GM19238 (cell line): ENCODE measurements around the gene FNDC11.
A peak's percentile ranks its signal among the peaks of the same experiment; 100 is the strongest.
"Not testable (repeated sequence)": the region's sequence is repeated elsewhere in the genome, so short reads cannot be mapped to it uniquely, and the experiment has no call there.

ENCODE experiments used
- DNase-seq: peaks from one replicate; pipeline ENCODE4 v3.0.0; 2011; ENCODE audit warnings: low spot score; ENCODE audit not compliant: insufficient read length

The FNDC11 gene, protein sequence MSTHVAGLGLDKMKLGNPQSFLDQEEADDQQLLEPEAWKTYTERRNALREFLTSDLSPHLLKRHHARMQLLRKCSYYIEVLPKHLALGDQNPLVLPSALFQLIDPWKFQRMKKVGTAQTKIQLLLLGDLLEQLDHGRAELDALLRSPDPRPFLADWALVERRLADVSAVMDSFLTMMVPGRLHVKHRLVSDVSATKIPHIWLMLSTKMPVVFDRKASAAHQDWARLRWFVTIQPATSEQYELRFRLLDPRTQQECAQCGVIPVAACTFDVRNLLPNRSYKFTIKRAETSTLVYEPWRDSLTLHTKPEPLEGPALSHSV

DNA sequence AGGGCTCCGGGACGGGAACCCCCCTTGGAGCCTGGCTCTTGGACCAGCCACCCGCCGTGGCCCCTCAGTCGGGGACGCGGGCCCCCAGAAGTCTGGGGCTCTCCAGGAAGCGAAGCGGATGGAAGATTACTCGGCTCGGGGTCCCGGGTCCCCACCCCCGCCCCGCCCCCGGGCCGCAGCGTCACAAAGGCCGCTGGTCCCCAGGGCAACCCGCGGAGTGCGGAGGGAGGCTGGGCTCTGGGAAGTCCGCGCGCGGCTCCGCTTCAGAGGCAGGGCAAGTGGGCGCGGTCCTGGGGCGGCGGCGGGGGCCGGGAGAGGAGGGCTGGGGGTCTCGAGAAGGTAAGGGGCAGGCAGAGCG, at the start of gene FNDC11:
Gene FNDC11, plus strand, starts transcription at position 227 of the 358 bp plus-strand sequence. CDS start 1,505 bp downstream, outside the sequence.
- no peak for DNase-seq

DNA sequence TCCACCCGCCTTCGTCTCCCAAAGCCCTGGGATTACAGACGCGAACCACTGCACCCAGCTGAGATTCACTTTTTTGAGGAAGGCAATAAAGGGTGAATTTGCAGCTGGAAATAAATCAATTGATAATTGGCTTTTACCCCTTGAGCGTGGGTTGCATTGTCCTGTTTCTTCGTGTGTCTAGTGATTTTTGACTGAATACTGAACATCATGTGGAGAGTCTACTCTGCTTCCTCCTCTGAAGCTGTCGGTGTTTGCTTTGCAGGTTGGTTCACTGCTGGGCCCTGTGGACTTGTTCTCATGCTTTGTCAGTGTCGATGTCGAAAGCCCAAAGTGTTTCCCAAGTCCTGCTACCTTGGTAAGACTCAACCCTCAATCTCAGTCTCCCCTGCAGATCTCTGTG, 49.3 kb upstream of the FNDC11 start:
- no peak for DNase-seq

DNA sequence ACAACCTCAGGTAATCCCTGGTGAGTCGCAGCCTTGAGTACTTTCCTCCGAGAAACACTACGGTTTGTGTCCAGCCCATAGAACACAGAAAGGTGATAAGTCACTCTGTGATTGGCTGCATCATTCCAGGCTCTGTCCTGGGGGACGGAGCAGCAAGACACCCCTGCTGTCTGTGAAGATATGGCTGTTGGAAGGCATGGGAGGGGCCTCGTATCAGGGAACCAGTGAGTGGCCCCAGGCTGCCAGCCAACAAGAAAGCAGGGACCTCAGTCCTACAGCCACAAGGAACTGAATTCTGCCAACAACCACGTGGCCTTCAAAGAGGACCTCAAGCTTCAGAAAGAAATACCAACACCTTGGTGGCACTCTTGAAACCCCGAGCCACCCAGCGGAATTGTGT, 48.7 kb upstream of the FNDC11 start:
- DNase-seq: no peak

DNA sequence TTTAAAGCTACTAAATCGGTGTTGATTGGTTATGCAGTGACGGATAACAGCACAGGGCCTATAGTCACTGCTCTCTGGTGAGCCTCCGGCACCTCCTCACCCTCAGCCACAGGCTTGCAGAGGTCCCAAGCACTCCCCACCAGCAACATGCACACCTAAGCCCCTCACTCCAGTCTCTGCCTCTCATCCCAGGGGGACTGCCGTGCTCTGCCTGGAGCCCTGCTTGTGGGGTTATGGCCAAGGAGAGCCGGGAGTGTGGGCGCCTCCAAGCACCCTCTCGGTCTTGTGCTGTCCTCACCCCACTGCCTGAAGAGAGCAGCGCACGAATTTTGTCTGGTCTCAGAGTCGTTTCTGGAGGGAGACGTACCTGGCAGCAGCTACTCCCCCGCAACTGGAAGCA, 48.2 kb upstream of the FNDC11 start:
- no peak for DNase-seq

DNA sequence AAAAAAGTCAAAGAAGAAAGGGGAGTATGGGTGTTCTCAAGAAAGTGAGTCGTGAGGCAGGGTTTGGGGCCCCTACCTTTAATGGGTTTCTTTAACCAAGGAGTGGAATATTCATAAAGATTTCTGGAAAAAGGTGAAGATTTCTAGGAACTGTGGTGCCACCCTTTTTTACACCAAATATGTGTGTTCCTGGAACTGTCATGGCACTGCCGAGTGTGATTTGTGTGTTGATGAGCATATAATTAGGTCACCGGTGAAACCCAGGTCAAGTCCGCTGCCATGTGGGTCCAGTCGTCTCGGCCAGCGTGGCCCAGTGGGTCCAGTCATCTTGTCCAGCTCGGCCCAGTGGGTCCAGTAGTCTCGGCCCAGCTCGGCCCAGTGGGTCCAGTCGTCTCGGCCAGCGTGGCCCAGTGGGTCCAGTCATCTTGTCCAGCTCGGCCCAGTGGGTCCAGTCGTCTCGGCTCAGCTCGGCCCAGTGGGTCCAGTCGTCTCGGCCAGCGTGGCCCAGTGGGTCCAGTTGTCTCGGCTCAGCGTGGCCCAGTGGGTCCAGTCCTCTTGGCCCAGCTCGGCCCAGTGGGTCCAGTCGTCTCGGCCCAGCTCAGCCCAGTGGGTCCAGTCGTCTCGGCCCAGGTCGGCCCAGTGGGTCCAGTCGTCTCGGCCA, 46.7 kb upstream of the FNDC11 start:
- DNase-seq: no peak

DNA sequence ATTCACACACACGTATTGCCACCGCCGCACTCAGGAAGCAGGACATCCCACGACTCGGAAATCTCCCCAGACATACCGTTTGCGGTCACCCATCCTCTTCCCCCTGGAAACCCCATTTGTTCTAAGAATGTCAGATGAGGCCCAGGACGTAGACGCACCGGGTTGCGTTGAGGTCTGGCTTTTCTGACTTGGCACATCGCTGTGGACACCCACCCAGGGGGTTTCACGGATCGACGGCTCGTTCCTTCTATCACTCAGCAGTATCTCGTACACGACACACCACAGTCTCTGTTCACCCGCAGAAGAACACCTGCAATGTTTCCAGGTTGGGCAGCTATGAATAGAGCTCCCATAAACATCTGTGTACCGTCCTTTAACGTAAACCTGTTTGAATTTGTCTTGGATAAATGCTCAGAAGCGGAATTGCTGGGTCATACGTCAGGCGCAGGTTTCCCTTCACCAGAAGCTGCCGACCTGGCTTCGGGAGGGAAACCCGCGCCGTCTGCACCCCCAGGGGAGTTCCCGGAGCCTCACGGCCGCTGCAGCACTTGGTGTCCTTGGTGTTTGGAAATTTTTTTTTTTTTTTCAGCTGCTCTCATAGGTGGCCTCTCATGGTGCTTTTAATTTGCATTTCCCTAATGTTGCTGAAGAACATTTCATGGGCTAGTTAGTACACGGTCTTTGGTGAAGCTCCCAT, 45.7 kb upstream of the FNDC11 start:
- DNase-seq: no peak

DNA sequence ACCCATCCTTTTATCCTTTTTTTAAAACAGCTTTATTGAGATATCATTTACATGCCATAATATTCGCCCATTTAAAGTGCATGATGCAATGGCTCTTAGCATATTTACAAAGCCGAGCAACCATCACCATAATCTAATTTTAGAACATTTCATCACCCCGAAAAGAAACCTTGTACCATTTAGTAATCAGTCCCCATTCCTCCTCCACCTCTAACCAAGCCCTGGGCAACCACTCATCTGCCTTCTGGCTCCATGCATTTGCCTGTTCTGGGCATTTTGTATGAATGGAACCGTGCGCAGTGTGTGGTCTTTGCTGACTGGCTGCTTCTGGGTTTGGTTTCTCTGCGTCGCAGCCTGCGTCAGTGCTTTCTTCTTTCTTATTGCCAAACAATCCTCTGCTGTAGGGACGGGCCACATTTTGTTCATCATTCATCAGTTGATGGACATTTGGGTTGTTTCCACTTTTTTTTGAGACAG, 44.8 kb upstream of the FNDC11 start:
- DNase-seq: no peak

DNA sequence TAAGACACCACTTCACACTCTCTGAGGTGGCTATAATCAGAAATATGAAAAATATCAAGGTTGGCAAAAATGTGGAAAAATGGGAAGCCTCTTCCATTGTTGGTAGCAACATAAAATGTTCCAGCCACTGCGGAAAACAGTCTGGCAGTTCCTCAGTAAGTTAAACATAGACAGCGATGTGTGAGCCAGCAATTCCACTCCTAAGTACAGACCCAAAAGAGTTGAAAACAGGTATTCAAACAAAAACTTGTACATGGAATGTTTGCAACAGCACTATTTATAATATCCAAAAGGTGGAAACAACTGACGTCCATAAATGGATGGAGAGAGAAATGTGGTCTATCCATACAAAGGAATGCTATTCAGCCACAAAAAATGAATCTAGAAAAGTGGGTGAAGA, 40.8 kb upstream of the FNDC11 start:
- DNase-seq: no peak

DNA sequence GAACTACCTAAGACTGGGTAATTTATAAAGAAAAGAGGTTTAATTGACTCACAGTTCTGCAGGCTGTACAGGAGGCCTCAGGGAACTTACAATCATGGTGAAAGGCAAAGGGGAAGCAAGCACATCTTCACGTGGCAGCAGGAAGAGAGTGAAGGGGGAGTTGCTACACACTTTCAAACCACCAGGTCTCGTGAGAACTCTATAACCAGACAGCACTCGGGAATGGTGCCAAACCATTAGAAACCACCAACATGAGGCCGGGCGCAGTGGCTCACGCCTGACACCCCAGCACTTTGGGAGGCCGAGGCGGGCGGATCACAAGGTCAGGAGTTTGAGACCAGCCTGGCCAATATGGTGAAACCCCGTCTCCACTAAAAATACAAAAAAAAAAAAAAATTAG, 39.4 kb upstream of the FNDC11 start:
- DNase-seq: not testable (repeated sequence)

DNA sequence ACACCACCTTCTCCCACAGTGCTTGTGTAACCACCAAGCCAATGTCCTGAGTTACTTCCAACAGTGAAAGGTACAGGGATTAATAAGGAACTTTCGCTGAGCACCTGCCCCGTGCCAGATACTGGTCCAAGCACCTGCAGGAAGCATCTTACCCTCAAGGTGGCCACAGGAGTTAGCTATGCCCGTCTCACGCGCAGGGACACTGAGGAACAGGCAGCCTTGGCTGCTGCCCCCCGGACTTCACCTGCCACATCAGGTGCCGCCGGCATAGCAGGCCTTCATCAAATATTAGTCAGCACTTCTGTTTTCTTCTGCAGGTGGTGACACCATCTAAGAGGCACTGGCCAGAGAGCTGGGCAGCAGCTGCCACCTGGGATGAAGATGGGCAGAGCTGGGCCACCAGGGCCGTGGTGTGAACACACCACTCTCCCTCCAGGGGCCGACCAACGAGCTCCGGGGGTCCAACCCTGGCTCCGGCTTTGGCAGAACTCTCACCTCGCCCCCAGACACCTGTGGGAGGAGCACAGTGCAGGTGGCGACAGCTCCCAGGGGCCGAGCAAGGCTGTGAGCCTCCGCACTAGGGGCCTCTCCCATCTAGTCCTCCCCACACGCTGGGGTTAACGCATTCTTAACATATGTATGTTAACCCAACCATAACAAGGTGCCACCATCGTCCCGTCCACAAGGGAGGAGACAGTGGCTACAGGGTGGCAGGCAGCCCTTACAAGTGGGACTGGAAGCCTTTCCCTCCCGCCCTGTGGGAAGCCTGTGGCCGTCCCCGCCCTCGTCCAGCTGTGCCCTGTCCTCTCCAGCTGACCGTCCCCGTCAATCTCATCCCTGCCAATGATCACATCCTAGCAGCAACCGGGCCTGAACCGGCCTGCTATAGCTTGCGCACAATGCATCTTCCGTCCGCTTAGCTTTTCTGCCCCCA, 36.3 kb upstream of the FNDC11 start:
- DNase-seq: no peak

DNA sequence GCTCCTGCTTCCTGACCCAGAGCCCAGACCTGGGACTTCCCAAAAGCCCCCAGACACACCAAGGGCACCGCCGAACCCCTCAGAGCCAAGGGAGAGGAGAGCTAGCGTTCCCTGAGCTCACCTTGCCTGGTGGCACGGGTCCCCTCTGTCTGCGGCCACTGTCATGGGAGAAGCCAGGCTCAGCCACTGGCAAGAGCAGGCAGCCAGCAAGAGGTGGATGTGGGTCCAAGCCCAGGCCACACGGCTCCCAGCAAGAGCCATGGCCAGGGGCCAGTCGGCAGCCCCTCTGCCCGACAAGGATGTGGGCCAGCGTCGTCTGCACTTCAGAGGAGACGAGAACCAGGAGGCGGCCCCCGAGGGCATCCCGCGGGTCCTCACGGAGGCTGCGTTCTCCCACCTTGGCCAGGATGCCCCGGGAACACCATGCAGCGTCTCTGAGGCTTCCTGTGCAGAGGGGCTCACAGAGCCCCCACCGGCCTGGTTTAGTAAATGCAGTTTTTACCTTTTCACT, 35.6 kb upstream of the FNDC11 start:
- no peak for DNase-seq

DNA sequence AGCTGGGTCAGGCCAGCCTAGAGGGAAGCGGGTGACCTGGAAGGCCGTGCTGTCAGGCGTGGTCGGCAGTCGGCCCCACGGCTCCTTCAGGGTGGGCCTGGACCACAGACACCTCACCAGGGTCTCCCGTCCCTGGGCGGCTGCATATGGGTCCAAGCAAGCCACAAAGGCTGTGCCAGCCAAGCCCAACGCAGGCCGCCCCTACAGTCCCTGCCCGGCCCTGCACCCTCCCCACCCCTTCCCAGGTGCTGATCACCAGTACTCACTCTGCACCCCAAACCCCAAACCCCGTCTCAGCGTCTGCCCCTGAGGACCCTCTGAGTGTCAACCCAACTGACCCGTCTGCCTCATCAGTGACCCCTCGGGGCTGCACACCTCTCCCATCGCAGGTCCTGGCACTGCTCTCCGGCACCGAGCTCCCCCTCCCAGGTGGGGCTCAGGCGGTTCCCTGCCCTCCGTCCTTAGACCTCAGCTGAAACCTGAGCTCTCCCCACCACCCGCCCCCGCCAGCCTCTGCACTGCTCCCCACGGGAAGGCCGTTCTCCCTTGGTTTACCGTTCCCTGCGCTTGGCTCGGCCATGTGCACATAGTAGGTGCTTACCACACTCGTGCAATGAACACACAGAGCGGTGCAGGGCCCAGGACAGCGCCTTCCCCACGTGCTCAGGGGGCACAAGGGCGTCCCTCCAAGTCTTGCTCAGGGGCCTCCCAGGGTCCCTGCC, 34.9 kb upstream of the FNDC11 start:
- DNase-seq: no peak

DNA sequence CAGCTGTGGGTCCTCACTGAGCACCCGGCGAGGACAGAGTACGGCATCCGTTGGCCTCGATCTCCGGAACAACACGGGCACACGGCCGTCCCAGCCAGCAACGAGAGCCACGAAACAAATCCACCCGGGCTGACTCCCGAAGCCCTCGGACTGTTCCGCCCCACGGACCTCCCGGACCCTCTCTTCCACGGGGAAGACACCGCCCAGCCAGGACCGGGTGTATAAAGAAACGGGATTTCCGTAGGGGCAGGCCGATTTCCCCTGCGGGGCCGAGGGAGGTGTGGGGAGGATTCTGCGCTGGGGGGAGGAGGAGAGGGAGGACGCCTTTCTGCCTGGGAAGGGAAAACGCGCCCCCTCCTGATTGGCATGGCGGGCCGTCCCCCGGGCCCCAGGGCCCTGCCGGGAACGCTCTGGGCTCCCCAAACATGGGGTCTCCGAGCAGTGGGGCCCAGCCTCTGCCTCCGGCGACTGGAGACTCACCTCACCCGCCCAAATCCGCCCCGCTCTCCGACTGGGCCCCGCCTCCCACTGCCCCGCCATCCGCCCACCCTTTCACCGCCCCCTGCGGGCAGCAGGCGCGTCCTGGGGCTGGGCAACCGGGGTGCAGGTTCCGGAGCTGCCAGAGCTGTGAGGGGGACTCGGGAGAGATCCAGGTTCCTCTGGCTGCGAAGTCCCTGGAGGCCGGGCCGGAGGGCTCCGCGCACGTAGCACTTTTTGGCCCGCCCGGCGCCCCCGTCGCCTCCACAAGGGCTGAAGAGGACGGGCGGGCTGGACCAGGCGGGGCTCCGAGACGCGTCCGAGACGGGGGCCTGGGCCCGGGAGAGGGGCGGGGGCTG, 34.1 kb upstream of the FNDC11 start:
- peak; percentile 70 for DNase-seq

DNA sequence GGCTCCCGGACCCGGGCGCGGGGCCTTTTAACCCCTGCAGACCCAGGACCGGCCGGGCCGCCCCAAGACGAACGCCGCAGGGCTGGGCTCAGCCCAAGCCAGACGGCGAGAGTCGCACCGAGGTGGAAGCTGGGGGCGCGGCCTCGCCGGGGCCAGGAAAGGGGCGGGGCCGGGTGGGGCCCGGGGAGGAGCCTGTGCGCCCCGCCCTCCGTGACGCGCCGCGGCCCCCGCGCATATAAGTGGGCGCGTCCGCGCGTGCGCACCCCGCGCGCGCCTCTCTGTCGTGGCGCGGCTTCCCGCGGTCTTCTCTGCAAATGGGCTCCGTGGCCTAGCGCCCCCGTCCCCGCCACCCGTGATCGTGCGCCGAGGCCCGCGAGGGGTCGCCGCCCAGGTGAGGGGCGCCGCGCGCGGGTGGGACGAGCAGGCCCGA, 33.4 kb upstream of the FNDC11 start, which contains the start of gene PPDPF:
Gene PPDPF, plus strand, starts transcription at position 262 of the 430 bp plus-strand sequence. CDS start 544 bp downstream, outside the sequence.
- peak; percentile 96 for DNase-seq

DNA sequence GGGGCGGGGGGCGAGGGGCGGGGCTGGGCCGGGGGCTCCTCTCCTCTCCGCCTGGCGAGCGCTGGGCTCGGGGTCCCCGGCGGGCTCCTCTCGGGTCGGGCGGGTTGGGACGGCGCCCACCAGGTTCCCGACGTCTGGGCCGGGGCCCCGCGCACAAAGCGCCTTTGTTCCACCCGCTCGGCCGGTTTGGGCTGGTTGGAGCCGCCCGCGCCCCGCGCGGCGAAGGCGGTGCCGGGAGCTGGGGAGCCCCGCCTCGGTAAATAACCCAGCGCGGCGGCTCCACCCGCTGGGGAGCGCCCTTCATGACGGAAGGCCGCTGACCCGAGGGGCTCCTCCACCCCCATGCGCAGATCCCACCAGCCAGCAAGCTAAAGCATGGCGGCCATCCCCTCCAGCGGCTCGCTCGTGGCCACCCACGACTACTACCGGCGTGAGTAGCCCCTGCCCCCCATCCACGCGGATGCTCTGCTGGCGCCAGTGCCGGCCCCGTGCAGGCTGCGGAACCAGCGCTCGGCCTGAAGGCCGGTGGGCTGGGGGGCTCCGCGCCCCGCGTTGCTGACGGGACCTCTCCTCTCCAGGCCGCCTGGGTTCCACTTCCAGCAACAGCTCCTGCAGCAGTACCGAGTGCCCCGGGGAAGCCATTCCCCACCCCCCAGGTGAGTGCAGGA, 32.9 kb upstream of the FNDC11 start:
- peak; percentile 92 for DNase-seq

DNA sequence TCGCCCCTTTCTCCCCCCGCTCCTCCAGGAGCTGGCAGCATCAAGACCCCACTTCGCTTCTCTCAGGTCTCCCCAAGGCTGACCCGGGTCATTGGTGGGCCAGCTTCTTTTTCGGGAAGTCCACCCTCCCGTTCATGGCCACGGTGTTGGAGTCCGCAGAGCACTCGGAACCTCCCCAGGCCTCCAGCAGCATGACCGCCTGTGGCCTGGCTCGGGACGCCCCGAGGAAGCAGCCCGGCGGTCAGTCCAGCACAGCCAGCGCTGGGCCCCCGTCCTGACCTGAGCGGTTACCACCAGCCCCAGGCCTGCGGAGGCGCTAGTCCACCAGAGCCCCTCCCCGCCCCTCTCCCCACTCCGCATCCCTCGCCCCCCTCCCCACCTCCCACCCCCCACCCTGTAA, 32.4 kb upstream of the FNDC11 start:
- DNase-seq: no peak

DNA sequence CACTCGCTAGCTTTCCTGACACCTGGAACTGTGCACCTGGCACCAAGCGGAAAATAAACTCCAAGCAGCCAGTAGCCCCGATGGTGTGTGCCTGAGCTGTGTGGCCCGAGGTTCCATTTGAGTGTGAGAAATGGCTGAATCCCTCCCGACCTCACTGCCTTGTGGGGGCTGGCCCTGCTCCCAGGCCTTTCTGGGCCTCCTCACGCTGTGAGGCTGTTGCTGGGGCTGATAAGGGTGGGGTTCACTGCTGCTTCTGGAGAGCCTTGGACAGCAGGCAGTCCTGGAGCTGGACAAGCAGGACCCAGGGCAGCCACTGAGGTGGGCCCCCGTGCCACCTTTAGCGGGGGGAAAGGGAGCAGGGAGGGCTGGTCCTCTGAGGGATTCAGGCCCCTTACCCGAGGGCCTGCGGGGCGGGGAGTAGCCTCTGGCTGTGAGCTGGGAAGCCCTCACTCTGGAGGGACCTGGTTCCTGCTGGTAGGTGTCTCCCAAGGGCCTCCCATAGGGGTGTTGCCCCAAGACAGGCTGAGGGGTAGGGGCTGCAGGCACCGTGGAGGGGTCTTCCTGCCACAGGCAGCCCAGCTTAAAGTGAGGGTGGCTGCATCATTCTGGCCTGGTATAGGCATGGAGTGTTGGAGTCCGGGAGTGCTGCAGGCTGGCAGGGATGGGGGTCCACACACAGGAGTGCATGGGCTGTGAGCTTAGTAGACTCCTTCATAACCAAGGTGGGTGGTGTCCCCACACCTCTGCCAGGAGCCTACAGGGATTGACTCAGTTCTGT, 31.7 kb upstream of the FNDC11 start:
- no peak for DNase-seq

DNA sequence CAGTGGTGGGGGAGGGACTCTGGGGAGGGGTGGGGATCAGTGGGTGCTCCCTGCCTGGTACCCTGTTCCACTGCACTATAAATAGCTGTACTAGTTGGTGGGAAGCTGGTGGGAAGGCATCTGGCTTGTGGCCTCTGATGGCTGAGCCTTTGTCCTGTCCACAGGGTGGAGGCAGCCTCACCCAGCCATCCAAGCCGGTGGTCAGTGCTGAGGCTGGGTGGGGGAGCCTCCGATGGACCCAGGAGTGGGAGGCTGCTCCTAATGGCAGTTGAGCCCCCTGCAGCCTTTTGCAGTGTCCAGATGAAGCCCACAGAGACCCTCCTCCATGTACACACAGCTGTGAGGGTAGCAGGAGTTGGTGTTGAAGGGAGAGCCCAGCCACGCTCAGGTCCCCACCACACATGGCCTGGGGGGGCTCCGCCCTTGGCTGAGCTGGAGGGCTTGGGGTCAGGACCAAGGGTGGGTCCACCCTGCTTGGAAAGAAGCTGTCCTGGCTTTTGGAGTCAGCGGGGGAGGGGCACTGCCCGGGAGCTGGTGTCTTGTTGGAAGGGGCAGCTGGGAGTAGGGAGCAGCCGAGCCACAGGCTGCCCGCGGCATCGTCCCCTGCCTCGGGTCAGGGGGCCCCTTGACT, 30.9 kb upstream of the FNDC11 start:
- DNase-seq: no peak
